RPMI7951 (cell line): ENCODE data around the gene PIK3C2G. TPM values are rescaled to one million over a fixed set of nuclear protein-coding genes. Genes with fewer than 3 reads are reported as not detected.
"Not testable (repeated sequence)": the region's sequence is repeated elsewhere in the genome, so short reads cannot be mapped to it uniquely, and the experiment has no call there.

ENCODE experiments used
- DNase-seq: peaks from one replicate; pipeline ENCODE4 v3.0.0-alpha.2; 2012; ENCODE audit warnings: low read depth
- total RNA-seq: library from RNA; depleted of rRNA; stranded (reverse); fragments of >200 nt; shearing (Covaris generic); gene quantifications from 2 replicates; pipeline ENCODE4 v1.2.3, GENCODE V29; 2014; rRNA removed

Gene PIK3C2G
- not detected in 2 replicates for total RNA-seq

GRCh38 chr12:18261273-18261672, at the start of gene PIK3C2G:
Gene PIK3C2G (plus strand): TSS chr12:18261518. CDS start chr12:18282082, 20,564 bp downstream.
- DNase-seq, result no peak

GRCh38 chr12:18217966-18218365, 43.4 kb upstream of the PIK3C2G start:
- DNase-seq, result peak; percentile 2

GRCh38 chr12:18221726-18222125, 39.6 kb upstream of the PIK3C2G start:
- no peak for DNase-seq

GRCh38 chr12:18222699-18223098, 38.6 kb upstream of the PIK3C2G start:
- DNase-seq, result no peak

- peak; percentile 26 for DNase-seq
Observed at GRCh38 chr12:18224745-18225144, 36.6 kb upstream of the PIK3C2G start.

GRCh38 chr12:18239526-18239925, 21.8 kb upstream of the PIK3C2G start:
- no peak for DNase-seq

- DNase-seq, result no peak
Observed at GRCh38 chr12:18242380-18243089, 18.8 kb upstream of the PIK3C2G start.

GRCh38 chr12:18243238-18243637, 18.1 kb upstream of the PIK3C2G start:
- no peak for DNase-seq

- DNase-seq, result peak; percentile 4
Observed at GRCh38 chr12:18246066-18246465, 15.3 kb upstream of the PIK3C2G start.

- peak; percentile 46 for DNase-seq
Observed at GRCh38 chr12:18250313-18250916, 10.9 kb upstream of the PIK3C2G start.

GRCh38 chr12:18254081-18254480, 7.2 kb upstream of the PIK3C2G start:
- no peak for DNase-seq

GRCh38 chr12:18255004-18255403, 6.3 kb upstream of the PIK3C2G start:
- not testable (repeated sequence) for DNase-seq

GRCh38 chr12:18257251-18257650, 4.1 kb upstream of the PIK3C2G start:
- no peak for DNase-seq

- no peak for DNase-seq
Observed at GRCh38 chr12:18258929-18259328, 2.4 kb upstream of the PIK3C2G start.

GRCh38 chr12:18259906-18260682, 1.2 kb upstream of the PIK3C2G start:
- DNase-seq, result no peak

- DNase-seq, result no peak
Observed at GRCh38 chr12:18261906-18262305, 588 bp downstream of the PIK3C2G start.

- DNase-seq, result no peak
Observed at GRCh38 chr12:18262514-18262913, 1.2 kb downstream of the PIK3C2G start.

GRCh38 chr12:18264581-18265075, 3.3 kb downstream of the PIK3C2G start:
- no peak for DNase-seq

- no peak for DNase-seq
Observed at GRCh38 chr12:18267427-18268099, 6.2 kb downstream of the PIK3C2G start.

- no peak for DNase-seq
Observed at GRCh38 chr12:18270958-18271460, 9.7 kb downstream of the PIK3C2G start.

- DNase-seq, result peak; percentile 41
Observed at GRCh38 chr12:18275981-18276380, 14.7 kb downstream of the PIK3C2G start.

GRCh38 chr12:18277196-18277595, 15.9 kb downstream of the PIK3C2G start:
- no peak for DNase-seq
